Peyer's patch (tissue), 4 donors: ENCODE results near the gene CPNE9.

Experiments used
- CTCF ChIP-seq, 6 experiments: fragments of 450-650 bp in 4 of 6; fragments of 200-600 bp in 2 of 6; sonication (generic) in 1 of 6; IDR thresholded peaks; one replicate each; pipeline ENCODE4 v1.5.1; 2017 to 2019; ENCODE audit warnings: antibody characterized with exemption in 6 of 6, mild to moderate bottlenecking in 3 of 6, moderate library complexity in 1 of 6
- POLR2A ChIP-seq, 2 donors: fragments of 450-650 bp; IDR thresholded peaks; one replicate each; pipeline ENCODE4 v1.5.1; 2017; ENCODE audit warnings: antibody characterized with exemption in 2 of 2, mild to moderate bottlenecking in 2 of 2, moderate library complexity in 2 of 2

- no peak for TF ChIP-seq CTCF (IDR thresholded peaks at IDR 0.05)
- TF ChIP-seq POLR2A (IDR thresholded peaks at IDR 0.05), result no peak
Measured at GRCh38 chr3:9669720-9670432, 33.8 kb upstream of the CPNE9 start.
